A673 (cell line): Measurements from ENCODE around the gene RPH3AL.

ENCODE experiments used
- CTCF ChIP-seq: fragments of 300-800, 200-600 bp; sonication (generic); conservative IDR thresholded peaks from 2 replicates; pipeline ENCODE4 v1.5.1; 2017; ENCODE audit warnings: low read depth, mild to moderate bottlenecking, antibody characterized with exemption, low read length, moderate library complexity, mixed read lengths
- EZH2 ChIP-seq: fragments of 200-600 bp; sonication (generic); IDR thresholded peaks from 2 replicates; pipeline ENCODE4 v1.6.1; 2017; ENCODE audit warnings: borderline replicate concordance, low read depth, mild to moderate bottlenecking, mixed read lengths, antibody characterized with exemption, low read length; ENCODE audit not compliant: poor library complexity, severe bottlenecking

GRCh38 chr17:371583-371982 is 19.0 kb upstream of the RPH3AL start:
- TF ChIP-seq CTCF = no peak
- TF ChIP-seq EZH2 = no peak
